Upper lobe of right lung (tissue), 1 donor: ENCODE results near the gene ITIH2. TPM values are rescaled to one million over a fixed set of nuclear protein-coding genes. Genes with fewer than 3 reads are reported as not detected.

Experiments
- ATAC-seq: fragments of 200-7000 bp; cut with Tn5 transposase; one replicate; pipeline ENCODE4 v1.9.1; 2020; ENCODE audit warnings: mild to moderate bottlenecking, moderate library complexity
- DNase-seq: peaks from one replicate; pipeline ENCODE4 v3.0.0-alpha.2; 2020
- H3K27ac ChIP-seq: fragments of 200-600 bp; one replicate; pipeline ENCODE4 v1.8.0; 2022
- H3K27me3 ChIP-seq: fragments of 200-600 bp; one replicate; pipeline ENCODE4 v1.8.0; 2022; ENCODE audit warnings: mild to moderate bottlenecking
- H3K36me3 ChIP-seq: fragments of 200-600 bp; one replicate; pipeline ENCODE4 v1.8.0; 2022
- H3K4me1 ChIP-seq: fragments of 200-600 bp; one replicate; pipeline ENCODE4 v1.8.0; 2022
- H3K4me3 ChIP-seq: fragments of 200-600 bp; one replicate; pipeline ENCODE4 v1.8.0; 2022; ENCODE audit warnings: mild to moderate bottlenecking
- H3K9me3 ChIP-seq: fragments of 200-600 bp; one replicate; pipeline ENCODE4 v1.8.0; 2022
- CTCF ChIP-seq: fragments of 200-600 bp; IDR thresholded peaks from one replicate; pipeline ENCODE4 v1.8.0; 2022; ENCODE audit warnings: antibody characterized with exemption
- intact Hi-C: fragments of 100-400 bp; cut with DNase I; formaldehyde crosslinking; loops from one replicate; pipeline ENCODE4 v1.11.0; 2022
- total RNA-seq: library from RNA; stranded (reverse); fragmentation: NEBNext Ultra II Directional; extraction: Animal tissue kit (Norgen Biotek cat#: 25700); gene quantifications from one replicate; pipeline ENCODE4 v1.2.1, GENCODE V29; 2021
- donor health status: DM: no; HTN: yes; CAD: no; lungs with severe emphysema.

ITIH2 gene
- total RNA-seq, 1 donor from 2014 or later: 1.3 TPM

DNA sequence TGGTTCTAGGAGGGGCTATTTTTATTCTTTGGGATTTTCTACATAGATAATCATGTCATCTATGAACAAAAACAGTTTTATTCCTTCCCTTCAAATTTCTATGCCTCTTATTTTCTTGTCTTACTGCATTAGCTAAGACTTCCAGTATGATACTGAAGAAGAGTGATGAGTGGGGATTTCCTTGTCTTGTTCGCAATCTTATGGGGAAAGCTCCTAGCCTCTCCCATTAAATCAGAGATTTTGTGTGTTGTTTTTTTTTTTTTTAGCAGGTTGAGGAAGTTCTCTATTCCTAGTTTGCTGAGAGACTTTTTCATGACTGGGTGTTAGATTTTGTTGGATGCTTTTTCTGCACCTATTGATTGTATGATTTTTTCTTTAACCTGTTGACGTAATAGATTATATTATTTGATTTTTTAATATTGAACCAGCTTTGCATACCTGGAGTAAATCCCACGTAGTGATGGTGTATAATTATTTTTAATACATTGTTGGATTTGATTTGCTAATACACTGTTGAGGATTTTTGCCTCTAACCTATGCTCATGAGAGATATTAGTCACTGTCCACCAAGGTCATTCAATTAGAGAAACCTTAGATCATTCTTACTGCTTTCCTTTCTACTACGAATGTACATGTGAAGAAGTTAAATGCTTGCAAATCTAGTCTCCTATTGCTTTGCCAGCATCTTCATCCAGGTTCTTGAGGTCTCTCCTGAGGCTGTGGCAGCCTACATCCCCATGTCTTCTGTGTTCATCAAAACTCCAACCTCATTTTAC lies 91.3 kb downstream of the ITIH2 start:
- H3K4me1 ChIP-seq: peaks cover 19% of the 10 kb centered on the region
- H3K36me3 ChIP-seq: peaks cover 31% of the 10 kb centered on the region
- H3K27me3 ChIP-seq: no peaks in the 10 kb centered on the region
- no peak for ATAC-seq
- H3K9me3 ChIP-seq: no peaks in the 10 kb centered on the region
- H3K4me3 ChIP-seq: no peak overlapping the region
- TF ChIP-seq CTCF: no peak
- DNase-seq: no peak
- H3K27ac ChIP-seq: no peak overlapping the region
- intact Hi-C loops: no loop called here

- peak; percentile 84 for ATAC-seq
- Histone ChIP-seq H3K36me3 (peaks cover 43% of the 10 kb centered on the region), H3K27ac (no peak overlapping the region)
These were observed 92.5 kb downstream of the ITIH2 start for GRCh38 chr10:7795605-7796004.

DNA sequence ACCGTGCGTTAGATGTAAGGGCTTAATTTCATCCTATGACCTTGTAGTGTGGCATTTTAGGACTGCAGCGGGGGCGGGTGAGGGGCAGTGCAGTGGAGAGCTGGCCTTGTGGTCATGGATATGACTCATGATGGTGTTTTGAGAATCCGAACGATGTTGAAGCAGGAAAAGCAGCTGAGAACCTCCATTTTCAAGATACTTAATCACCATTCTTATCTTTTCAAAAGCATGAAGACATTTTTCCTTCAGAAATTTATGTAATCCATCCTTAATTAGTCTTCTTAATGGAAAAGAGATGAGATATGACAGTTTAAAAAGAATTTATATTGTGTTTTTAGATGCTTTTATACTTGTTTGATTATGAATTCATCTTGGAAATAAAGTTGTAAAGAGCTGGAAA lies 94.5 kb downstream of the ITIH2 start:
- Histone ChIP-seq H3K4me1 (peaks cover 14% of the 10 kb centered on the region), H3K36me3 (peaks cover 63% of the 10 kb centered on the region), H3K27me3 (no peaks in the 10 kb centered on the region), H3K27ac (no peak overlapping the region), H3K4me3 (no peak overlapping the region), H3K9me3 (no peaks in the 10 kb centered on the region)
- DNase-seq (no peak), ATAC-seq (no peak)
- intact Hi-C loops: no loop called here
- TF ChIP-seq CTCF: no peak

More at GRCh38 chr10:7795605-7796004, 92.5 kb downstream of the ITIH2 start:
- Histone ChIP-seq H3K4me1 (peaks cover 14% of the 10 kb centered on the region), H3K4me3 (no peak overlapping the region), H3K9me3 (no peaks in the 10 kb centered on the region), H3K27me3 (no peaks in the 10 kb centered on the region)
- TF ChIP-seq CTCF: no peak
- no peak for DNase-seq
- intact Hi-C loops: no loop called here

Other genes with a start within 250 kb of the ITIH2 start
- 10.5 TPM for gene ITIH5, start 36.4 kb upstream of the ITIH2 start, total RNA-seq
- 11.9 TPM for gene KIN, start 84.7 kb downstream of the ITIH2 start, total RNA-seq
- 163 TPM for gene ATP5F1C, start 84.9 kb downstream of the ITIH2 start, total RNA-seq
- gene TAF3, start 115.2 kb downstream of the ITIH2 start, total RNA-seq: 11.8 TPM